ENCODE measurements around the gene TM9SF4.

Gene TM9SF4

DNA sequence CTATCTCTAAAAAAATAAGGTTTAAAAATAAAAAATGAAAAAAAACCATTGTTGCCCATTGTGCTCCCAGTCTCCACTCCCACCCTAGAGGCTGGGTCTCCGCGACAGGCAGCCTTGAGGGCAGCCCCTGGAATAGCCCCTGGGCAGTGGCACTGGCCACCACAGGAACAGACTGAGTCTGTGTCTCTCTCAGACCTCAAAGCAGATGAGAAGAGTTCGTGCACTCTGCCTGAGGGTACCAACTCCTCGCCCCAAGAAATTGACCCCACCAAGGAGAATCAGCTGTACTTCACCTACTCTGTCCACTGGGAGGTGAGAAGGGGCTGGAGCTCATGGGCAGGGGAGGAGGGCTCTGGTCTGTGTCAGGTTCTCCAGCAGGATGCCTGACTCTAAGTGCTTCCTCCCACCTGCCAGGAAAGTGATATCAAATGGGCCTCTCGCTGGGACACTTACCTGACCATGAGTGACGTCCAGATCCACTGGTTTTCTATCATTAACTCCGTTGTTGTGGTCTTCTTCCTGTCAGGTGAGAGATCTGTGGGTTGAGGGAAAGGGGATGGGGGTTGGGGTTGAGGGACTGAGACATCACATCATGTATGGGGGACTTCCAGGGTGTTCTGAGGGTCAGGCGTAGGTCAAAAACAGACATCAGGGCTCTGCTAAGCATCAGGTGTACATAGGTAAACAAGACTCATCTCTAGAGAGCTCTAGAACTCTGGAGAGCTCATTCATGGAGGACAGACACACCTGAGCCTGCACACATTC, 35.6 kb downstream of the TM9SF4 start:
- DNase-seq (ENCODE audit: low read depth in 1 of 2, low spot score in 1 of 2) = no peak
- TF ChIP-seq GABPA (IDR thresholded peaks at IDR 0.05; ENCODE audit: low read depth) (no peak), SPI1 (IDR thresholded peaks at IDR 0.05; ENCODE audit: borderline replicate concordance, low read depth) (no peak)
- TF ChIP-seq, protein P1, sequence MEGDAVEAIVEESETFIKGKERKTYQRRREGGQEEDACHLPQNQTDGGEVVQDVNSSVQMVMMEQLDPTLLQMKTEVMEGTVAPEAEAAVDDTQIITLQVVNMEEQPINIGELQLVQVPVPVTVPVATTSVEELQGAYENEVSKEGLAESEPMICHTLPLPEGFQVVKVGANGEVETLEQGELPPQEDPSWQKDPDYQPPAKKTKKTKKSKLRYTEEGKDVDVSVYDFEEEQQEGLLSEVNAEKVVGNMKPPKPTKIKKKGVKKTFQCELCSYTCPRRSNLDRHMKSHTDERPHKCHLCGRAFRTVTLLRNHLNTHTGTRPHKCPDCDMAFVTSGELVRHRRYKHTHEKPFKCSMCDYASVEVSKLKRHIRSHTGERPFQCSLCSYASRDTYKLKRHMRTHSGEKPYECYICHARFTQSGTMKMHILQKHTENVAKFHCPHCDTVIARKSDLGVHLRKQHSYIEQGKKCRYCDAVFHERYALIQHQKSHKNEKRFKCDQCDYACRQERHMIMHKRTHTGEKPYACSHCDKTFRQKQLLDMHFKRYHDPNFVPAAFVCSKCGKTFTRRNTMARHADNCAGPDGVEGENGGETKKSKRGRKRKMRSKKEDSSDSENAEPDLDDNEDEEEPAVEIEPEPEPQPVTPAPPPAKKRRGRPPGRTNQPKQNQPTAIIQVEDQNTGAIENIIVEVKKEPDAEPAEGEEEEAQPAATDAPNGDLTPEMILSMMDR (IDR thresholded peaks at IDR 0.05; ENCODE audit: insufficient read depth, low read length) = no peak
- TF ChIP-seq, protein P2, sequence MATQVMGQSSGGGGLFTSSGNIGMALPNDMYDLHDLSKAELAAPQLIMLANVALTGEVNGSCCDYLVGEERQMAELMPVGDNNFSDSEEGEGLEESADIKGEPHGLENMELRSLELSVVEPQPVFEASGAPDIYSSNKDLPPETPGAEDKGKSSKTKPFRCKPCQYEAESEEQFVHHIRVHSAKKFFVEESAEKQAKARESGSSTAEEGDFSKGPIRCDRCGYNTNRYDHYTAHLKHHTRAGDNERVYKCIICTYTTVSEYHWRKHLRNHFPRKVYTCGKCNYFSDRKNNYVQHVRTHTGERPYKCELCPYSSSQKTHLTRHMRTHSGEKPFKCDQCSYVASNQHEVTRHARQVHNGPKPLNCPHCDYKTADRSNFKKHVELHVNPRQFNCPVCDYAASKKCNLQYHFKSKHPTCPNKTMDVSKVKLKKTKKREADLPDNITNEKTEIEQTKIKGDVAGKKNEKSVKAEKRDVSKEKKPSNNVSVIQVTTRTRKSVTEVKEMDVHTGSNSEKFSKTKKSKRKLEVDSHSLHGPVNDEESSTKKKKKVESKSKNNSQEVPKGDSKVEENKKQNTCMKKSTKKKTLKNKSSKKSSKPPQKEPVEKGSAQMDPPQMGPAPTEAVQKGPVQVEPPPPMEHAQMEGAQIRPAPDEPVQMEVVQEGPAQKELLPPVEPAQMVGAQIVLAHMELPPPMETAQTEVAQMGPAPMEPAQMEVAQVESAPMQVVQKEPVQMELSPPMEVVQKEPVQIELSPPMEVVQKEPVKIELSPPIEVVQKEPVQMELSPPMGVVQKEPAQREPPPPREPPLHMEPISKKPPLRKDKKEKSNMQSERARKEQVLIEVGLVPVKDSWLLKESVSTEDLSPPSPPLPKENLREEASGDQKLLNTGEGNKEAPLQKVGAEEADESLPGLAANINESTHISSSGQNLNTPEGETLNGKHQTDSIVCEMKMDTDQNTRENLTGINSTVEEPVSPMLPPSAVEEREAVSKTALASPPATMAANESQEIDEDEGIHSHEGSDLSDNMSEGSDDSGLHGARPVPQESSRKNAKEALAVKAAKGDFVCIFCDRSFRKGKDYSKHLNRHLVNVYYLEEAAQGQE (IDR thresholded peaks at IDR 0.05; ENCODE audit: insufficient replicate concordance, low read depth) = no peak
- no peak overlapping the region for H3K4me3 ChIP-seq (replicated peaks; ENCODE audit: insufficient read depth, low read length)
- H3K27ac ChIP-seq (replicated peaks) = no peak overlapping the region
- H3K27me3 ChIP-seq (ENCODE audit: insufficient read depth, poor library complexity, severe bottlenecking) = no peaks in the 10 kb centered on the region

DNA sequence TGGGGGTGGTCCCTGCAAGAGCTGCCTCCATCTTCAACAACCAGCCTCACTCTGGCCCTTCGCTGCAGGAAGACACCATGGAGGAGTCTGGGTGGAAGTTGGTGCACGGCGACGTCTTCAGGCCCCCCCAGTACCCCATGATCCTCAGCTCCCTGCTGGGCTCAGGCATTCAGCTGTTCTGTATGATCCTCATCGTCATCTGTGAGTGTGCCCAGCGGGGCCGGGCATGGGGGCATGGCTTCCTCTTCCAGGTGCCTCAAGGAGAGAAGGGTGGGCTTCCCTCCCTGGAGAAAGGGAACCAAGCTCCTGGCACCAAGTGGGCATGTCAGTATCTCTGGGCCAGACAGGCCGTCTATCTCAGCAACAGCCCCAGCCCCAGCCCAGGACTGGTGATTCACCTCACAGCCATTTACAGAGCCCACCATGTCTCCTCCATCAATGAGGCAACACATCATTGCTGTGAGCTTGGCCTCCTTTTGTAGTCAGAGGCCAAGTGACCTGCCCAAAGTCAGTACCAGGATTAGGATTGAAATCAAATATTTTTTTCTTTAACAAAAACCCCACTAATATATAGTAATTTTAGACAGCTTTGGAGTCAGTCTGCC, 40.2 kb downstream of the TM9SF4 start:
- H3K27ac ChIP-seq (replicated peaks) = no peak overlapping the region
- no peaks in the 10 kb centered on the region for H3K27me3 ChIP-seq (ENCODE audit: insufficient read depth, poor library complexity, severe bottlenecking)
- TF ChIP-seq SPI1 (IDR thresholded peaks at IDR 0.05; ENCODE audit: borderline replicate concordance, low read depth) (no peak), GABPA (IDR thresholded peaks at IDR 0.05; ENCODE audit: low read depth) (no peak)
- TF ChIP-seq, protein P1 (IDR thresholded peaks at IDR 0.05; ENCODE audit: insufficient read depth, low read length) = no peak
- TF ChIP-seq, protein P2 (IDR thresholded peaks at IDR 0.05; ENCODE audit: insufficient replicate concordance, low read depth) = no peak
- DNase-seq (ENCODE audit: low read depth in 1 of 2, low spot score in 1 of 2) = no peak
- no peak overlapping the region for H3K4me3 ChIP-seq (replicated peaks; ENCODE audit: insufficient read depth, low read length)

DNA sequence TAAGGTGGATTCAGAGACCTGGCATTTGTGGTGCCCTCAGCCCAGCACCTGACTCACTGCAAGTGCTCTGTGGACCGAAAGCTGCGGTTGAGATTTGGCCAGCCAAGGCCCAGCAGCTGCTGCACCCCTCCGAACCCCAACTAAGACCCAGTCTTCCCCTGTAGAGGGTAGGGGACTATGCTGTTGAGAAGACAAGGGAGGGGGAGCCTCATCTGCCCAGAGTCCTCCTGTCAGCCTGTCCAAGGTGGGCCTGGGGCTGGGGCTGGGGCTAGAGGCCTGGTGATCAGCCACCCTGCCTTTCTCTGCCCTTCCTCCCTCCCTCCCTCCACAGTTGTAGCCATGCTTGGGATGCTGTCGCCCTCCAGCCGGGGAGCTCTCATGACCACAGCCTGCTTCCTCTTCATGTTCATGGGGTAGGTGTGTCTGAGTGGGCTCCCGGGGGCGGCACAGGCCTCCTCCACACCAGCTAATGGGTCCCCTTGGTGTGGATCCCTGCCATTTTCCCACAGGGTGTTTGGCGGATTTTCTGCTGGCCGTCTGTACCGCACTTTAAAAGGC, 40.9 kb downstream of the TM9SF4 start:
- TF ChIP-seq POLR2AphosphoS5 (IDR thresholded peaks at IDR 0.05; ENCODE audit: low read depth) (no peak), GABPA (IDR thresholded peaks at IDR 0.05; ENCODE audit: low read depth) (no peak), SPI1 (IDR thresholded peaks at IDR 0.05; ENCODE audit: borderline replicate concordance, low read depth) (no peak)
- TF ChIP-seq, protein P2 (IDR thresholded peaks at IDR 0.05; ENCODE audit: insufficient replicate concordance, low read depth) = no peak
- TF ChIP-seq, protein P1 (IDR thresholded peaks at IDR 0.05; ENCODE audit: insufficient read depth, low read length) = no peak
- Histone ChIP-seq H3K4me3 (replicated peaks; ENCODE audit: insufficient read depth, low read length) (no peak overlapping the region), H3K27me3 (ENCODE audit: insufficient read depth, poor library complexity, severe bottlenecking) (no peaks in the 10 kb centered on the region), H3K27ac (replicated peaks) (no peak overlapping the region)
- DNase-seq (ENCODE audit: low read depth in 1 of 2, low spot score in 1 of 2) = no peak

Data from HL-60 (cell line).